NCI-H2081 (cell line): ENCODE measurements around the gene SPOCK1.
A peak's percentile ranks its signal among the peaks of the same experiment; 100 is the strongest.

Experiments used
- DNase-seq, 2 experiments: peaks; one replicate each; lab custom pipeline; 2025; lab: John Stamatoyannopoulos, UW

SPOCK1 gene

GRCh38 chr5:137221943-137222342, 277.2 kb downstream of the SPOCK1 start:
- DNase-seq, result no peak

- DNase-seq, result peak; percentile 24 to 49
Measured at GRCh38 chr5:137220523-137220927, 278.6 kb downstream of the SPOCK1 start.

- peak in 1 of 2 experiments; percentile 33 for DNase-seq
Measured at GRCh38 chr5:137218896-137219295, 280.2 kb downstream of the SPOCK1 start.

DNA sequence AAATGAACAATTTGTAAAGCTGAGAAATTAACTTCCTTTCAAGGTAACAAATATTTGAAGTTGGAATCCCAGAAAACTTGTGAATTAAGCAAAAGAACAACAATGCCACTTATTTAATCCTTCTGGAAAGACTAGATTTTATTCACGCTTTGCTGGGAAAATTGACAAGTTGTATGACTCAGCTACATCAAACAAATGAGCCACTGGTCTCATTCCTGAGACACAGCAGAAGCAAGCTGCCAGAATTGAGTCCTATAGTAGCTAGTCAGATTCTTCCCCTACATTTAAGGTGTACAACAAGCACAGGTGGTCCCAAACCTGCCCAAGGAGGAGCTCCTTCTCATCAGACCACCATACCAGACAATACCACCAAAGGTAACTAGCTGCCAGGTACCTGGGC, 280.7 kb downstream of the SPOCK1 start:
- DNase-seq, result no peak

DNA sequence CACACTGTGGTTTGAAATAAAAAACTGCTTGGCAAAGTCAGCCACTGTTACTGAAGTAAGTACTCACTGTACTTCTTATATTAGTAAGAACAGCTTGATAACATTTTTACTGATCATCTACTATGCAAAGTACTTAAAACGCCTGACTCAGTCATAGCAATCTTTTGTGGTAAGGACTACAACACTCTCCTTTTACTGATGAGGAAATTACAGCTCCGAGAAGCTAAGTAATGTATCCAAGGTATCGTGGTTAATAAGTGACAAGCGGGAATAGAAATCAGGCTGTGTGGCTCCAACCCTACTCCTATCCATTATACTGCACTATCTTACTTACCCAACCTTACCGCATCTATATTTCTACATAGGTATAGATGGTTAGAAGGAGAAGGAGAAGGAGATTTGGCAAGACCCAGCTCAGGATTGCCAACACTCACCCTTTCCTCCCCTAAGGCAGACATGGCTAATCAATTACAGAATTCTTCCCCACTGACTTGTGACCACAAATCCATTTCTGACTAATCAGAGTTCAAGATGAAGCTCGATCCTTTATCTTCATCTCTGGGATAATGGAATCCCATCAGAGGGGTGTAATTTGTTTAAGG, 281.4 kb downstream of the SPOCK1 start:
- DNase-seq, result no peak

- DNase-seq, result no peak
Measured at GRCh38 chr5:137216976-137217598, 282.0 kb downstream of the SPOCK1 start.

DNA sequence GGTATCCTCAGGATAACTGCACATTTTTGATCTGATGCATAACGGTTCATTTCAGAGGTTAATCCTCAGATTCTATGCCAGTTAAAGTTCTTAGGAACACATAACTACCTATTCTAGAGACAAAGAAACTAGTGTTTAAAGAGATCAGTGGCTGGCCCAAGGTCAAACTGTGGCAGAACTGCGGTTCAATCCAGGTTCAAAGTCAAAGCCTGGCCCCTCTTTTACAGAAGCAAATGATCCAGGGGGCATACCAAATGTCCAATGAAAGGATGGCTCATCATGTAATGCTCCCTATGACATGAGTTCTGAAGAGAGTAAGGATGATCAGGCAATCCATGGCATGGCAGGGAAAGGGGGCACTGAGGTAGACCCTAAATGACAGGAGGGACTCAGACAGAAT, 283.3 kb downstream of the SPOCK1 start:
- no peak for DNase-seq

GRCh38 chr5:137215261-137215660, 283.9 kb downstream of the SPOCK1 start:
- DNase-seq, result no peak

DNA sequence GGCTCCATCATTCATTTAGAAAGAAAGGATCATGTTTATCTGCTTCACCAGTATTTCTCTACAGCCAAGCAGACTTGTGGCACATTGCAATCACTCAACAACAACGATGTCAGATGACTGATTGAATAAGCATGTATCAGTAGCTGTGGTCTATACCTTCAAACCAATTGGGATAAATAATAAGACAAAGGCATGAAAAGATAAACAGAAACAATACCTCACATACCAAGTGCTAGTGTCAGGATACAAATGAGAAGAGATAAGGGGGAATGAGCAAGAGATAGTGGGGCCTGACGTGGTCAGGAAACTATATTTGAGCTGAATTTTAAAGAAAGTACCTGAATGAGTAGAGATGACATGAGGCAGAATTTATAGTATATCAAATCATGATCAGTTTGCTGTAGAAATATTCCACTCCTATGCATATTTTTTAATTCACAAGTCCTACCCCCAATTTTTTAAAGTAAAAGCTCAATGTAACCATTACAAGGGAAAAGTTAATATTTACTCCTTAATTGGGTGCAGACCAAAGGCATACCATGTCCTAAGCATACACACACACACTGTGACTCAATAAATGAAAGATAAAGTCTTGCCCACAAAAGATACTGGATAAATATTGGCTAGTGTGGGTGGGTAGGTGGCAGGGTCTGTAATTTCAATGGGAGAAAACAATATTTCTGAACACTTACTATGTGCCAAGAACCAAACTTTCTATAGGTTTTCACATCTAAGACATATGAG, 284.5 kb downstream of the SPOCK1 start:
- DNase-seq, result no peak

GRCh38 chr5:137212471-137212870, 286.7 kb downstream of the SPOCK1 start:
- DNase-seq, result no peak

- no peak for DNase-seq
Measured at GRCh38 chr5:137209232-137209809, 289.8 kb downstream of the SPOCK1 start.

GRCh38 chr5:137207023-137207760, 291.9 kb downstream of the SPOCK1 start:
- no peak for DNase-seq

DNA sequence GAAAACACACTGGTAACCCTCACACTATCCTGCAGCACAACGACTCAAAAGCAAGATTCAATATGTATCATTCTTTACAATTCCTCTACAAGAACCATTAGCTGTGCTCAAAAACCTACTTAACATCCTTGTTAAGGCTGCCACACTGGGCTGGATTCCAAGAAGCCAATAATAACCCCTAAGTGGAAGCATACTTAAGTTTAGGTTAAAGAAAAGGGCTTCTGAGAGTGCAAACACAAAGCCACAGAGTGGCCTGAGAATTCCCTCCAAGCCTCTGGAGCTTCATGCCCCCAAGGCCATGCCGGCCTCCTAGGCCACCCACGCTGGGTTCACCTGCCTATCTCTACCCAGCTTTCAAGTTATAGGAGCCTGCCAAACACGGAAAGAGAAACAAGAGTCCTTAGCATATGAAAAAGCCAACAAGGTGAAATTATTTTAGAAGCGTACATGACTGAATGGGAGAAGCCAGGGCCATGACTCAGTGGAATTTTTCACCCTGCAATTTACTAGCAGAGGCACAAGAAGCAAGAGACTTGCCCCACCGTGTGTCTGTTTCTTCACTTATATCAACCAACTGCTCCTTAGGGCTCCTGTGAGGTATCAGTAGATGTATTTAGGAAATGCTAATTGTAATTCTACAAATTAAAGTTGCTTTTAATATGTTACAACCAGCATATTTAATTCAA, 293.0 kb downstream of the SPOCK1 start:
- no peak for DNase-seq

DNA sequence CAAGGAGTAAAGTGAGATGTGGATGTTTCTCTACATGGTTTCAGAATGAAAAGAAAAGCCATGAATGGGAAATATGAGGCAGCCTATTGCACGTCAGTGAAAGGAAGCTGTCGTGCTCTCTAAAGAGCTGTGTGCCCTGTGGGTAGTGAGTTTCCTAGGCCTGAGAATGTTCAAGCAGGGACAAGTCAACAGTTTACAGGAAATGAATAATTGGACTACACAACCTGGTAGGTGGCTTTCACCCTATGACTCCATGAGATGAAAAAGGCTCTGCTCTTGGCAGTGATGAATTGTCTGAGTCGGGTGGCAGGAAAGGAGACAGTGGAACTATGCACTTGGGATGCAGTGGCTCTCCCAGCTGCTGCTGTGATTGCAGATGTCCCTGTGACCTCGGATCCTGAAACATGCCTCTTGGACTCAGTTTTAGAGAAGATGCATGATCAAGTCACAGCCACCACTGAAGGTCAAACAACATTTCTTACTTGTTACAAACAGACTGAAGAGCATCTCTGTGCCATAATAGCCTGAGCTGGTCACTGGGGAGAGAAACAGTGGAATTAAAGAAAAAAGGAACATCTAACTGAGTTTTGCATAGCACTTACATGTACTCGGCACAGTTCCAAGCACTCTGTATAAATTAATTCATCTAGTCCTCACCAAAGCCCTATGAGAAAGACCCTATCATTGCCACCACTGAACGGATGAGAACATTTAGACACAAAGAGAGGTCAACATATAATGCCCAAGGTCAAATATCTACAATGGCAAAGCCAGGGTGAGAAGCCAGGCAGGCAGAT, 293.7 kb downstream of the SPOCK1 start:
- no peak for DNase-seq

DNA sequence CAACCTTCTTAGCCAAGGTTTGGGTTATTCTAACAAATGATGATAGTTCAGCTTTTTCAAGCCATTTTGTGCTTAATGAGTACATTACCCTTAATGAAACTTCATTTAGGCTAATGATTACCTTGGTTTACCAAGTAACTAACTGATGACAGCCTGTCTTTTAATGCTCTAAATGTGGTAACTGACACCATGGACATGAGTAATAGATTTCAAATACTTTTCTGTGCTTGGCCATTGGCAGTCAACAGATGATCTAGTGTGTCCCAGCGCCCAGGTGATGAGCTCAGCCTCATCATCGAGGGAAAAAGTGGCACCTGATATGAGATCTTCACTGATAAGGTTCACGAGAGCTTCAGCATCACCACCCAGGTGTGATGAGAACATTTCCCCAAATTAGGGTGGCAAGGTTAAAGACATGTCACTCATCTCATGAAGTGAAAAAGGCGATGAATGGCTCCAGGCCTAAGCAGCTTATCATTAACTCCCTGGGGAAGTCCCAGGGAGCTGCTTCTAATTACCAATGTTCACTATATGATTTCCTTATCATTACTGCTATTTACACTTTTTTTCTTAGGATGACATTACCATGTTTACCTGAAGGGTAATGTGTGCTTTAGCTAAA, 296.0 kb downstream of the SPOCK1 start:
- no peak for DNase-seq

GRCh38 chr5:137201876-137202275, 297.2 kb downstream of the SPOCK1 start:
- DNase-seq, result no peak

DNA sequence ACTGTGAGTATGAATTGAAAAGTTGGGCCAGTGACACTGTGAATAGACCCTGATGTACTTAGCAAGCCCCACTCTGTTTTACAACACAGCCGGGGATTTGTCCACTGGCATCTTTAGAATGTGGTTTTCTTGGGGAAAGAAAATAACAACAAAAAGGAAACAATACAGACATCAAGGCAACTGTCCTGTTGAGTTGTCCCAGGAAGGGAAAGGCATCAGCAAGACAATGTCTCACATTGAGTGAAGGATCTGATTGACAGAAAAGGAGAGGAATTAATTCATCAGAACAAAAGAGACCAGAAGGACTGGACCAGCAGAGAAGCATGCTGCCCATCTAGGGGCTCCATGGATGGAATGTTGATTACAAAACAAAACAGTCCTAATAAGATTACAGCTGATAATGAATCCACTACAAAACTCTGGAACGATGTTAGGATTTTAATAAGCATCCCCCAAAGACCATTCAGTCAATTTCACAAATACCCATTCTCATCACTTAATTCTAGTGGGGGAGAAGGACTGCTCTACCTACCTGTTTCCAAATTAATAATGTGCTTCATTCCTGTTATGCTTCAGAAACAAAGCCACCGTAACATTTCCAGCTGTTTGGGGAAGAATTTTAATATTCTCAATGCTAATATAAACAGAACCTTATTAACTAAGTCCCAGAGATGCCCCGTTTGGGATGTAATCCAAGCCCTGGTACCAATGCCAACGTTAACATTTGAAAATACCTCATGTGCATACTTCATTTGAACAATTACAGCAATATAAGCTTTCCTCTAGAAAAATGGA, 298.0 kb downstream of the SPOCK1 start:
- no peak for DNase-seq

DNA sequence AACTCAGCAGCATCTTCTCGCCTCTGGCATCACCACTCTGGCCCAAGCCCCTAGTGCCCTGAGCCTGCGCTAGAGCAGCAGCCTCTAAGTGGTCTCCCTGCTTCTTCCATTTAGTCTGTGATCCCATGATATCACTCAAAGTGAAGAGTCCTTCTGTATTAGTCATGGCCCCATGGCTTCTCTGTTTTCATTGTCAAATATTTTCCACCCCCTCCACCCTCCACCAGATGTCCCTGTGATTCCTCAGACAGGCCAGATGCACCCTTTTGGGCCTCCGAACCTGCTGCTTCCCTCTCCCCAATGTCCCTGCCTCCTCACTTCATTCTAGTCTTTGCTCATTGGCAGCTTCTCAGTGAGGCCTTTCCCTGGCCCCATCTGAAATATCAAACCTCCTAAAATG, 299.2 kb downstream of the SPOCK1 start:
- DNase-seq, result no peak

DNA sequence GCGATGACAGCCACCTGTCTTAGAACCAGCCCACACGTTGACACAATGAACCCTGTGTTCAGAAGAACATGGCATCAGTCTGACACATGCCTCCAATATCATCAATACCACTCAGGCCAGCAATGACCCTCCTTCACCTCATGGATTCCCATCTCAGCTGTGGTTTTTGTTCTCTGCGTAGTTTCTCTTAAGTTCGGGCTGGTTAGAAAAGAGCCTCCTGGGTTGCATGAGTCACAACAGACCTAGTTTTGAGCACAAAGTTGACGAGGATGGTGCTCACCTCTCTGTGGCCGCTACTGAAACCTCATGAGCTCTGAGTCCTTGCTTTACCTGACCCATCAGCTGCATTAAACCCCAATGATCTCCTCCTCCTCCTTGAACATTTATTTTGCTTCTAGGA, 299.9 kb downstream of the SPOCK1 start:
- no peak for DNase-seq

DNA sequence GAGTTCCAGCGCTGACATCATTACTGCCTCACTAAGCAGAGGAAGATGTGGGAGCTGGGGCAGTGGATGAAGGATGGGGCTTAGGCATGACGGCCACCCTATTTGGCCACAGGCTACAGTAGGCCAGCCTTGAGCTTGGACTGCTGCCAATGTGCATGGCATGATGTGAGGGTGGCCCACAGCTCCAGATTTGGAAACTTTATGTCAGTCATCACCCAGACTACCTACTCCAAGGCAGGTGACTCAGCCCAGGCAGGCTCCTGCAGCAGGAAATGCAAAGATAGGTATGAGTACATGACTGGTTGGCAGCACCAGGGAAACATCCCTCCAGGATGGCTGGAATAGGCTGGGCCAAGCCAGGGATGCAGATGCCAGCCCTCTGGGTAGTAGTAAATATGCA, 303.6 kb downstream of the SPOCK1 start:
- no peak for DNase-seq
